ENCODE data around the gene LGALS4. TPM values are rescaled to one million over a fixed set of nuclear protein-coding genes. Genes with fewer than 3 reads are reported as not detected.
"Not testable (repeated sequence)": the region's sequence is repeated elsewhere in the genome, so short reads cannot be mapped to it uniquely, and the experiment has no call there.

Gene LGALS4
- total and polyA plus RNA-seq, 2 experiments from 2014 or later, result 0.87 TPM; not detected in 1

DNA sequence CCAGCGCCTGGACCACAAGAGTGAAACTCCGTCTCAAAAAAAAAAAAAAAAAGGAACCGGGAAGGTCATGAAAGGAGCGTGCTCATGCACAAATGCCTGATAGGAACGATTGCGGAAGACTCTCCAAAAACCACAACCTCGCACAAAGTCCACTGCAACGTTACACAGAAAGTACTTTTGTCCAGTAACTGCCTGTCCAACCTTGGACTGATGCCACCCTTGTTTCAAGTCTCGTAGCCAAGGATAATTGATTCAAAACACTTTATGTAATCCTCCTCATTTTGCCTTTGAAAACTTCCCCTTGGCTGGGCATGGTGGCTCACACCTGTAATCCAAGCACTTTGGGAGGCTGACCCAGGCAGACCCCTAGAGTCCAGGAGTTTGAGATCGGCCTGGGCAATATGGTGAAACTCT is 53.1 kb downstream of the LGALS4 start (continued):
- TF ChIP-seq, protein P1, sequence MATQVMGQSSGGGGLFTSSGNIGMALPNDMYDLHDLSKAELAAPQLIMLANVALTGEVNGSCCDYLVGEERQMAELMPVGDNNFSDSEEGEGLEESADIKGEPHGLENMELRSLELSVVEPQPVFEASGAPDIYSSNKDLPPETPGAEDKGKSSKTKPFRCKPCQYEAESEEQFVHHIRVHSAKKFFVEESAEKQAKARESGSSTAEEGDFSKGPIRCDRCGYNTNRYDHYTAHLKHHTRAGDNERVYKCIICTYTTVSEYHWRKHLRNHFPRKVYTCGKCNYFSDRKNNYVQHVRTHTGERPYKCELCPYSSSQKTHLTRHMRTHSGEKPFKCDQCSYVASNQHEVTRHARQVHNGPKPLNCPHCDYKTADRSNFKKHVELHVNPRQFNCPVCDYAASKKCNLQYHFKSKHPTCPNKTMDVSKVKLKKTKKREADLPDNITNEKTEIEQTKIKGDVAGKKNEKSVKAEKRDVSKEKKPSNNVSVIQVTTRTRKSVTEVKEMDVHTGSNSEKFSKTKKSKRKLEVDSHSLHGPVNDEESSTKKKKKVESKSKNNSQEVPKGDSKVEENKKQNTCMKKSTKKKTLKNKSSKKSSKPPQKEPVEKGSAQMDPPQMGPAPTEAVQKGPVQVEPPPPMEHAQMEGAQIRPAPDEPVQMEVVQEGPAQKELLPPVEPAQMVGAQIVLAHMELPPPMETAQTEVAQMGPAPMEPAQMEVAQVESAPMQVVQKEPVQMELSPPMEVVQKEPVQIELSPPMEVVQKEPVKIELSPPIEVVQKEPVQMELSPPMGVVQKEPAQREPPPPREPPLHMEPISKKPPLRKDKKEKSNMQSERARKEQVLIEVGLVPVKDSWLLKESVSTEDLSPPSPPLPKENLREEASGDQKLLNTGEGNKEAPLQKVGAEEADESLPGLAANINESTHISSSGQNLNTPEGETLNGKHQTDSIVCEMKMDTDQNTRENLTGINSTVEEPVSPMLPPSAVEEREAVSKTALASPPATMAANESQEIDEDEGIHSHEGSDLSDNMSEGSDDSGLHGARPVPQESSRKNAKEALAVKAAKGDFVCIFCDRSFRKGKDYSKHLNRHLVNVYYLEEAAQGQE (IDR thresholded peaks at IDR 0.05; ENCODE audit: unreplicated experiment), result no peak
- no peak for TF ChIP-seq EZH2 (IDR thresholded peaks at IDR 0.05; ENCODE audit: low read depth, unreplicated experiment)
- TF ChIP-seq ZNF331 (CRISPR knock-in tag; IDR thresholded peaks at IDR 0.05; ENCODE audit: low read depth), result no peak
- TF ChIP-seq, protein P2, sequence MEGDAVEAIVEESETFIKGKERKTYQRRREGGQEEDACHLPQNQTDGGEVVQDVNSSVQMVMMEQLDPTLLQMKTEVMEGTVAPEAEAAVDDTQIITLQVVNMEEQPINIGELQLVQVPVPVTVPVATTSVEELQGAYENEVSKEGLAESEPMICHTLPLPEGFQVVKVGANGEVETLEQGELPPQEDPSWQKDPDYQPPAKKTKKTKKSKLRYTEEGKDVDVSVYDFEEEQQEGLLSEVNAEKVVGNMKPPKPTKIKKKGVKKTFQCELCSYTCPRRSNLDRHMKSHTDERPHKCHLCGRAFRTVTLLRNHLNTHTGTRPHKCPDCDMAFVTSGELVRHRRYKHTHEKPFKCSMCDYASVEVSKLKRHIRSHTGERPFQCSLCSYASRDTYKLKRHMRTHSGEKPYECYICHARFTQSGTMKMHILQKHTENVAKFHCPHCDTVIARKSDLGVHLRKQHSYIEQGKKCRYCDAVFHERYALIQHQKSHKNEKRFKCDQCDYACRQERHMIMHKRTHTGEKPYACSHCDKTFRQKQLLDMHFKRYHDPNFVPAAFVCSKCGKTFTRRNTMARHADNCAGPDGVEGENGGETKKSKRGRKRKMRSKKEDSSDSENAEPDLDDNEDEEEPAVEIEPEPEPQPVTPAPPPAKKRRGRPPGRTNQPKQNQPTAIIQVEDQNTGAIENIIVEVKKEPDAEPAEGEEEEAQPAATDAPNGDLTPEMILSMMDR (conservative IDR thresholded peaks at IDR 0.05; ENCODE audit: low read depth in 2 of 2), result no peak
- TF ChIP-seq POLR2AphosphoS5 (IDR thresholded peaks at IDR 0.05; ENCODE audit: low read depth), result no peak

DNA sequence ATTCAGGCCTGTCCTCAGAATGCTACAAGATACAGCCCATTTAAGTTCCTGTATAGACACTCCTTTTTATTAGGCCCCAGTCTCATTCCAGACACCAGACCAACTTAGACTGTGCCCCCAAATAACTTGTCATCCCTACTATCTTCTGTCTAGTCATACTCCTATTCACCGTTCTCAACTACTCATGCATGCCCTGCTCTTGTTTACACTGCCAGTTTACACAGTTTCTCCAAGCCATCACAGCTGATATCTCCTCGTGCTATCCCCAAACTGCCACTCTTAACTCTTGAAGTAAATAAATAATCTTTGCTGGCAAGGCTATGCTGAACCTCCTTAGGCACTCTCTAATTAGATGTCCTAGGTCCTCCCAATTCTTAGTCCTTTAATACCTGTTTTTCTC is 58.5 kb downstream of the LGALS4 start:
- H3K36me3 Mint-ChIP-seq (ENCODE audit: low read depth); H3K9me2 ChIP-seq (ENCODE audit: insufficient read depth); H3K9me3 Mint-ChIP-seq; H3K4me3 ChIP-seq; H4K20me1 ChIP-seq (replicated peaks; ENCODE audit: insufficient read depth); H3F3A ChIP-seq (replicated peaks; ENCODE audit: low read depth); H3K4me1 Mint-ChIP-seq; H3K27me3 Mint-ChIP-seq (ENCODE audit: insufficient read depth, low read depth, poor library complexity); H3K27ac Mint-ChIP-seq; DNase-seq (ENCODE audit: low spot score); H3K4me3 Mint-ChIP-seq; H3K27ac ChIP-seq (ENCODE audit: low read depth); H2AFZ ChIP-seq; H3K4me2 ChIP-seq; H3K4me1 ChIP-seq (ENCODE audit: insufficient read depth); ATAC-seq; H3K36me3 ChIP-seq (ENCODE audit: insufficient read depth); H3K79me2 ChIP-seq (replicated peaks; ENCODE audit: insufficient read depth): not testable (repeated sequence)
- H3K27me3 ChIP-seq (ENCODE audit: insufficient read depth), result peaks cover 17% of the 10 kb centered on the region

DNA sequence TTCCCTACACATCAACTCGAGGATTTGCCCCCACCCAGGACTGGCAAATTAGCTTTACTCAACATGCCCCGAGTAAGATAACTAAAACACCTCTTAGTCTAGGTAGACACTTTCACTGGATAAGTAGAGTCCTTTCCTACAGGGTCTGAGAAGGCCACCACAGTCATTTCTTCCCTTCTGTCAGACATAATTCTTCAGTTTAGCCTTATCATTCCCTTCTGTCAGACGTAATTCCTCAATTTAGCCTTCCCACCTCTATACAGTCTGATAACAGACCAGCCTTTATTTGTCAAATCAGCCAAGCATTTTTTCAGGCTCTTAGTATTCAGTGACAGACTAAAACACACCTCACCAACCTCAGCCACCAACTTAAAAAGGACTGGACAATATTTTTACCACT is 59.0 kb downstream of the LGALS4 start:
- not testable (repeated sequence) for H3K9me3 Mint-ChIP-seq; H2AFZ ChIP-seq; ATAC-seq; H3K4me1 ChIP-seq (ENCODE audit: insufficient read depth); H3K27ac ChIP-seq (ENCODE audit: low read depth); H3K4me3 ChIP-seq; H3K4me2 ChIP-seq; H4K20me1 ChIP-seq (replicated peaks; ENCODE audit: insufficient read depth); H3K4me3 Mint-ChIP-seq; H3K36me3 ChIP-seq (ENCODE audit: insufficient read depth); H3K27me3 Mint-ChIP-seq (ENCODE audit: insufficient read depth, low read depth, poor library complexity); H3K4me1 Mint-ChIP-seq; DNase-seq (ENCODE audit: low spot score); H3K27ac Mint-ChIP-seq; H3K79me2 ChIP-seq (replicated peaks; ENCODE audit: insufficient read depth); H3F3A ChIP-seq (replicated peaks; ENCODE audit: low read depth); H3K36me3 Mint-ChIP-seq (ENCODE audit: low read depth); H3K9me2 ChIP-seq (ENCODE audit: insufficient read depth)
- peaks cover 17% of the 10 kb centered on the region for H3K27me3 ChIP-seq (ENCODE audit: insufficient read depth)

Small RNAs within 50 kb of the gene (small RNA-seq; reads per million reads assigned to genes)
- not detected for gene RNU6-140P (ENCODE audit: low replicate concordance)

Other genes with a start within 250 kb of the LGALS4 start
- gene MAP4K1, start 195.0 kb downstream of the LGALS4 start, total RNA-seq (2014; rRNA removed; shearing (Covaris generic)), result 7.7 and 11.8 TPM in 2 replicates
- 42.8 and 44.6 TPM in 2 replicates for gene MAP4K1, start 195.0 kb downstream of the LGALS4 start, polyA plus RNA-seq (2016; fragmentation: Nextera tagmentation; extraction: Ambion mirVana)
- 509 and 527 TPM in 2 replicates for gene EIF3K, start 193.8 kb downstream of the LGALS4 start, total RNA-seq (2014; rRNA removed; shearing (Covaris generic))
- gene EIF3K, start 193.8 kb downstream of the LGALS4 start, polyA plus RNA-seq (2016; fragmentation: Nextera tagmentation; extraction: Ambion mirVana), result 215 and 226 TPM in 2 replicates
- 379 and 427 TPM in 2 replicates for gene ACTN4, start 165.3 kb downstream of the LGALS4 start, total RNA-seq (2014; rRNA removed; shearing (Covaris generic))
- 54.6 and 68.9 TPM in 2 replicates for gene ACTN4, start 165.3 kb downstream of the LGALS4 start, polyA plus RNA-seq (2016; fragmentation: Nextera tagmentation; extraction: Ambion mirVana)
- gene CAPN12, start 68.5 kb downstream of the LGALS4 start, total RNA-seq (2014; rRNA removed; shearing (Covaris generic)), result 8.0 and 20.5 TPM in 2 replicates
- gene CAPN12, start 68.5 kb downstream of the LGALS4 start, polyA plus RNA-seq (2016; fragmentation: Nextera tagmentation; extraction: Ambion mirVana), result 19.1 and 21.8 TPM in 2 replicates
- not detected in 2 replicates for gene LGALS7, start 39.4 kb downstream of the LGALS4 start, total RNA-seq (2014; rRNA removed; shearing (Covaris generic))
- 1.6 and 4.8 TPM in 2 replicates for gene LGALS7, start 39.4 kb downstream of the LGALS4 start, polyA plus RNA-seq (2016; fragmentation: Nextera tagmentation; extraction: Ambion mirVana)
- 2.4 TPM in 1 of 2 replicates, not detected in the other for gene LGALS7B, start 23.7 kb downstream of the LGALS4 start, total RNA-seq (2014; rRNA removed; shearing (Covaris generic))
- gene LGALS7B, start 23.7 kb downstream of the LGALS4 start, polyA plus RNA-seq (2016; fragmentation: Nextera tagmentation; extraction: Ambion mirVana), result 6.6 and 8.6 TPM in 2 replicates
- gene ECH1, start 18.8 kb upstream of the LGALS4 start, total RNA-seq (2014; rRNA removed; shearing (Covaris generic)), result 66.2 and 79.9 TPM in 2 replicates
- gene ECH1, start 18.8 kb upstream of the LGALS4 start, polyA plus RNA-seq (2016; fragmentation: Nextera tagmentation; extraction: Ambion mirVana), result 186 and 193 TPM in 2 replicates
- gene HNRNPL, start 37.0 kb upstream of the LGALS4 start, total RNA-seq (2014; rRNA removed; shearing (Covaris generic)), result 491 and 580 TPM in 2 replicates
- gene HNRNPL, start 37.0 kb upstream of the LGALS4 start, polyA plus RNA-seq (2016; fragmentation: Nextera tagmentation; extraction: Ambion mirVana), result 664 and 836 TPM in 2 replicates
- gene RINL, start 65.3 kb upstream of the LGALS4 start, total RNA-seq (2014; rRNA removed; shearing (Covaris generic)), result 11.2 and 22.4 TPM in 2 replicates
- 19.4 and 21.4 TPM in 2 replicates for gene RINL, start 65.3 kb upstream of the LGALS4 start, polyA plus RNA-seq (2016; fragmentation: Nextera tagmentation; extraction: Ambion mirVana)
- gene SIRT2, start 86.7 kb upstream of the LGALS4 start, total RNA-seq (2014; rRNA removed; shearing (Covaris generic)), result 8.2 and 8.4 TPM in 2 replicates
- 2.7 and 3.4 TPM in 2 replicates for gene SIRT2, start 86.7 kb upstream of the LGALS4 start, polyA plus RNA-seq (2016; fragmentation: Nextera tagmentation; extraction: Ambion mirVana)
- gene NFKBIB, start 87.0 kb upstream of the LGALS4 start, total RNA-seq (2014; rRNA removed; shearing (Covaris generic)), result 37.0 and 39.6 TPM in 2 replicates
- 37.7 and 39.5 TPM in 2 replicates for gene NFKBIB, start 87.0 kb upstream of the LGALS4 start, polyA plus RNA-seq (2016; fragmentation: Nextera tagmentation; extraction: Ambion mirVana)
- not detected in 2 replicates for gene CCER2, start 99.2 kb upstream of the LGALS4 start, total RNA-seq (2014; rRNA removed; shearing (Covaris generic))
- gene CCER2, start 99.2 kb upstream of the LGALS4 start, polyA plus RNA-seq (2016; fragmentation: Nextera tagmentation; extraction: Ambion mirVana), result 0.49 and 0.58 TPM in 2 replicates
- gene SARS2, start 117.8 kb upstream of the LGALS4 start, total RNA-seq (2014; rRNA removed; shearing (Covaris generic)), result 67.0 and 75.7 TPM in 2 replicates
- 70.6 and 73.2 TPM in 2 replicates for gene SARS2, start 117.8 kb upstream of the LGALS4 start, polyA plus RNA-seq (2016; fragmentation: Nextera tagmentation; extraction: Ambion mirVana)
- 65.3 and 86.3 TPM in 2 replicates for gene MRPS12, start 118.0 kb upstream of the LGALS4 start, total RNA-seq (2014; rRNA removed; shearing (Covaris generic))
- gene MRPS12, start 118.0 kb upstream of the LGALS4 start, polyA plus RNA-seq (2016; fragmentation: Nextera tagmentation; extraction: Ambion mirVana), result 69.0 and 74.1 TPM in 2 replicates
- 27.2 and 29.0 TPM in 2 replicates for gene FBXO17, start 162.8 kb upstream of the LGALS4 start, total RNA-seq (2014; rRNA removed; shearing (Covaris generic))
- 17.2 and 18.6 TPM in 2 replicates for gene FBXO17, start 162.8 kb upstream of the LGALS4 start, polyA plus RNA-seq (2016; fragmentation: Nextera tagmentation; extraction: Ambion mirVana)
- 3.8 and 6.2 TPM in 2 replicates for gene FBXO27, start 219.6 kb upstream of the LGALS4 start, total RNA-seq (2014; rRNA removed; shearing (Covaris generic))
- 13.7 and 15.4 TPM in 2 replicates for gene FBXO27, start 219.6 kb upstream of the LGALS4 start, polyA plus RNA-seq (2016; fragmentation: Nextera tagmentation; extraction: Ambion mirVana)

Measured in GM23338 (cell line).